Stimulated activated CD4-positive, alpha-beta T cell treated with anti-CD3 and anti-CD28 coated beads, Interleukin-1b, Interleukin-23, amount 100 ng/mL, for 4 hours (primary cell): ENCODE data around the gene GDF9.

Experiments used
- DNase-seq, 2 donors: peaks; one replicate each; pipeline ENCODE4 v3.0.0-alpha.2; 2020; ENCODE audit warnings: low read depth in 2 of 2

GDF9 gene, protein sequence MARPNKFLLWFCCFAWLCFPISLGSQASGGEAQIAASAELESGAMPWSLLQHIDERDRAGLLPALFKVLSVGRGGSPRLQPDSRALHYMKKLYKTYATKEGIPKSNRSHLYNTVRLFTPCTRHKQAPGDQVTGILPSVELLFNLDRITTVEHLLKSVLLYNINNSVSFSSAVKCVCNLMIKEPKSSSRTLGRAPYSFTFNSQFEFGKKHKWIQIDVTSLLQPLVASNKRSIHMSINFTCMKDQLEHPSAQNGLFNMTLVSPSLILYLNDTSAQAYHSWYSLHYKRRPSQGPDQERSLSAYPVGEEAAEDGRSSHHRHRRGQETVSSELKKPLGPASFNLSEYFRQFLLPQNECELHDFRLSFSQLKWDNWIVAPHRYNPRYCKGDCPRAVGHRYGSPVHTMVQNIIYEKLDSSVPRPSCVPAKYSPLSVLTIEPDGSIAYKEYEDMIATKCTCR

DNA sequence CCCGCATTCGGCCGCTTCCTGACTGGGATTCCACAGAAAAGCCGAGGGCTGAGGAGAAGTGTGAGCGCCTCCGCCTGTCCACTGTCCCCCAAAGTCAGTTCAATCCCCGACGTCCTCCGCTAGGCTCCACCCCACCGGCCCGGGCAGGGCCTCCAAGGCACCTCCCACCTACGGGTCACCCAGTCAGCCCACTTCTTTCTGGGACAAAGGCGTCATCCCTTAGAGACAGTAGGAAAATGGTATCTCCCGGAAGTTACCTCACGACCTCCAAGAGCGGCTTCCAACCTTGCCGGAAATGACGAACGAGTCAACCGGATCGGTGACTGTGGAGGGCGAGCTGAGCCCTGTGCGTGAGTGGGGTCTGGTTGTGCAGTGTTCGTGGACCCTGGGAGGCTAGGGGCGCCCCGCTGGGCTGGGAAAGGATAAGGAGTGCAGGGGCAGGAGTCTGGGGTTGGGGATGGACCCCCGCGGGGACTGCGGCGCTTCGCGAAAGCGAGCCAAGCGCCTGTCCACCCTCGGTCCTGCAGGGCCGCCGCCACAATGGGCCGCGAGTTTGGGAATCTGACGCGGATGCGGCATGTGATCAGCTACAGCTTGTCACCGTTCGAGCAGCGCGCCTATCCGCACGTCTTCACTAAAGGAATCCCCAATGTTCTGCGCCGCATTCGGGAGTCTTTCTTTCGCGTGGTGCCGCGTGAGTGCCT, at the start of gene GDF9, which contains the start of gene UQCRQ:
GDF9 (minus strand) TSS at position 128 of the 704 bp plus-strand sequence. CDS start 1,936 bp downstream, outside the sequence.
UQCRQ (plus strand) TSS at position 301 of the 704 bp plus-strand sequence; CDS start at position 541, 240 bp downstream.
- peak; percentile 77 to 82 for DNase-seq

DNA sequence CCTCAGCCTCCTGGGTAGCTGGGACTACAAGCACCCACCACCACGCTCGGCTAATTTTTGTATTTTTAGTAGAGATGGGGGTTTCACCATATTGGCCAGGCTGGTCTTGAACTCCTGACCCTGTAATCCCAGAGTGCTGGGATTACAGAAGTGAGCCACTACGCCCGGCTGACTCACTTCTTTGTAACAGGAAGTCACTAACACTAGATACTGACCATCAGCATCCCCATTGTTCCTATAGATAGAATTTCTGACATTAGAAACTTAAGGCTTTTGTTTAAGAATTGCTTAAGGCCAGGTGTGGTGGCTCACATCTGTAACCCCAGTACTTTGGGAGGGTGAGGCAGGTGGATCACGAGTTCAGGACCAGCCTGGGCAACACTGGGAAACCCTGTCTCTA, 49.4 kb upstream of the GDF9 start:
- no peak for DNase-seq

DNA sequence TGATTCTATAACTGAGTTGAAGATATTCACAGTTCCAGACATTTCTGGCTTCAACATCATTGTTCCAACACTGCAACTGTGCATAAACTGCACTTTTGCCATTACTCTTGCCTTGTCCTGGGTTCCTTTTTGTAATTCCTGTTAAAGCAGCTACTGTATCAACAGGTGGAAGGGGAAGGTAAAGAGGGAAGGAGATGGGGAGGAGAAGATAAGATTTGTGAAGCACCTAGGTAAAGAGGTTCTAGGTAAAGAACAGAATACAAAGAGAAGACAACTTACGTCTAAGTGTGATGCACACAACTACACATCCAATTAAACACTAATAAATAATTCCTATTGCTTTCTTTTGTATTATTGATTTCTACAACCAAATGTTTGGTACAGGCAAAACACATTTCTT, 43.4 kb upstream of the GDF9 start:
- no peak for DNase-seq

DNA sequence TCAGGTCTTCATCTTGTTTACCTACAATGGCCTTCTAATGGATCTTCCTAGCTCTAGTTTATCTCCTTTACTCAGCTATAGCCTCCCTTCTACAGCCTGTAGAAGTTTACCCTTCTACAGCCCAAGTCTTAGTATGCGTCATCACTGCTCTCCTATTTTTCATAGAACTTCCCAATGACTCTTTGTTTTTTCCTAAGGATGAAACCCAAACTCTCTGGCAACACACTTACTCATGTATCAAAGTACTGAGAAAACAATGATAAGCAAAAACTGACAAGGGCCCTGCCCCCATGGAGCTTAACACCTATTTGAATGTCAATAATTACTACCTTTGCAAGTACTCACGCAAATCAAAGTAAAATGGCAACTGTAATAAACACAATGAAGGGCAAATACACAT, 40.9 kb upstream of the GDF9 start:
- no peak for DNase-seq

DNA sequence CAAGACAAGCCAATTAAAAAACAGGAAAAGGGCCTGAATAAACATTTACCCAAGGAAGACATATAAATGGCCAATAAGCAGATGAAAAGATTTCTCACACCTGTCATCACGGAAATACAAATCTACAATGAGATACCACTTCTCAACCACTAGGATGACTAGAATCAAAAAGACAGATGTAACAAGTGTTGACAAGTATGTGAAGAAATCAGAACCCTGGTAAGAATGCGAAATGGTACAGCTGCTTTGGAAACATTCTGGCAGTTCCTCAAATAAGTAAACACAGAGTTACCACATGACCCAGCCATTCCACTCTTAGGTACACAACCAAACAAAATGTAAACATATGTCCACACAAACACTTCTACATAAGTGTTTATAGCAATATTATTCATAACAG, 39.7 kb upstream of the GDF9 start:
- no peak for DNase-seq

DNA sequence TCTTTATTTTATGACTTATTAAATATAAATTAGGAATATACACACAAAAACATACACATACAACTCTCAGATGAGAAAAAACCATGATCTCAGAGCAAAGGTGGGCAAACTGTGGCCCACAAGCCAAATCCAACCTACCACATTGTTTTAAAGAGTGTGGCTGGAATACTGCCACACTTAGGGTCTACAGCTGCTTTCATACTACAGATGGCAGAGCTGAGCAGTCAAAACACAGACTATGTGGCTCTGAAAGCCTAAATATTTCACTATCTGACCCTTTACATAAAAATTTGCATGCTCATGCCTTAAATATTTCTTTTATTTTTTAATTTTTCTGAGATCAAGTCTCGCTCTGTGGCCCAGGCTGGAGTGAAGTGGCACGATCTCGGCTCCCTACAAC, 35.5 kb upstream of the GDF9 start:
- no peak for DNase-seq

DNA sequence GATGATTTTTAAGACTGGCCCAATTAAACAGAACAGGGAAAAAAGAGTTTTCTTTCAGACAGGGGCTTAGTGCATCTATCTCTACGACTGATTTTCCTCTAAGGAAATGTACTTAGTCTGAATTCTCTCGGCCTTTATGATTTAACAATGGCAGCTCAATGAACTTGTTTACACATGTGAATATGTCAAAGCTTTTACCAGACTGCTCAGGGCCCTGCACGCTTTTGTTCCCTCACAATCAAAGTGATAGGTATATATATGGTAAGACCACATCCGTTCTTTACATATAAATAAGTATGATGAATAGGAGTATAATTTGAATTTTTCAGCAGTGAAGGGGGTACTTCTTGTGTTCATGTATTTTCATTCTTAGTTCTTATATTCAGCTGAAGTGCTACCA, 34.8 kb upstream of the GDF9 start:
- DNase-seq: no peak

DNA sequence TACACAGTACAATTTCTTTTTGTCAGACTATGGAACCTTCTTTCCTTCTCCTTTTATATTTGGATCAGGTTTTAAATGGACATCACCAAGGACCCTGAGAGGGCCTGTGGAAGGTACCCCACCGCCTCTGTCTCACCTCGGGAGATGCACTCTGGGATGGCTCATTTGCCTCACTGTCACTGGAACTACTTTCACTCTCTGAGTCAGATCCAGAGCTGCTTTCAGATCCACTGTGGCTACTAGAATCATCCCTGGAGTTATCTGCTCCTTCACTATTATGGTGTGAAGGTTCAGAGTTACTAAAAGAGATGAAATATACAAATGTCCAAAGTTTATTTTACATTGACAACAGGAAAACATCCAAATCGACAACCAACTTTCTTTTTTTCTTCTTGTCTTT, 31.8 kb upstream of the GDF9 start:
- DNase-seq: no peak

DNA sequence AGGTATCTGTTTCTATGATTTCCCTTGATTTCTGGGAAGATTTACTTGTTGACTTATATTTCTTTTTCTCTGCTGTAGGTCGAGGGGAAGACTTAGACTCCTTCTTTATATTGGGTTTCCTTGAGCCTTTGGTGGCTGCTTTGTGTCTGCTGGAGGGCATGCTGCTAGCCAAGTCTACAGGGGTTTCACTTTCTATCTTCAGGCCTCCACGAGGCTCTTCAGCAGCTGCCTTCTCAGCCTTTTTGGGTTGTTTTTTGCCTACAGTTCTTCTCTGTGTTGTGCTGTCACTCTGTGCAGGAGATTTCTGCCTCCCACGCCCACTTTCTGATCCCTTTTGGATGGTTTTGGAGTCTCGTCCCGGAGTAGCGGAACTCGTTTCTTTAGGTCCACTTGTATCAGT, 30.4 kb upstream of the GDF9 start:
- no peak for DNase-seq

DNA sequence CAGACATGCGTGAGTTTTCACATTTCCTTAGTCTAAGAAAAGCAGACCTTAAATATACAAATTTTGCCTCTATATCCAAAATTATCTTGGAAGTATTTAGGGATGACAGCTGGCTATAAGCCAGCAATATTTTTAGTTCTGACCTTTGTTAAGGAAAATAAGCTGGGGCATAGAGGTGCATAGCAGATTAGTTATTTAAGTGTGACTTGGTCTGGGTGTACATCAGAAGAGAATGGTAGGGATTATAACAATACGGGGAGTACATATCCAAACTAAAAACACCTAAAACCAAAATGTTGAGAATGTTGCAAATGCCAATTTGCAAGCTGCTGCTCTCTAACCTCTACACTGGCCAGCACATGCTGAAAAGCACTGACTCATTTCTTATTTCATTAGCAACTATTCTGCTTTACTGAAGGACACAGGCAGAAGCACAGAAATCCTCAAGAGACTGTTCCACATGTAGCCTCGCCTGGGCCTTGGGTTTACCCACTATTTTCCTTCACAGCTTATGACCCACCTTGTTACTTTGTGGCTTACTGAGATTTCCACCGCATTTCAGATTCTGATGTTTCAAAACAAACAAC, 29.5 kb upstream of the GDF9 start:
- no peak for DNase-seq

DNA sequence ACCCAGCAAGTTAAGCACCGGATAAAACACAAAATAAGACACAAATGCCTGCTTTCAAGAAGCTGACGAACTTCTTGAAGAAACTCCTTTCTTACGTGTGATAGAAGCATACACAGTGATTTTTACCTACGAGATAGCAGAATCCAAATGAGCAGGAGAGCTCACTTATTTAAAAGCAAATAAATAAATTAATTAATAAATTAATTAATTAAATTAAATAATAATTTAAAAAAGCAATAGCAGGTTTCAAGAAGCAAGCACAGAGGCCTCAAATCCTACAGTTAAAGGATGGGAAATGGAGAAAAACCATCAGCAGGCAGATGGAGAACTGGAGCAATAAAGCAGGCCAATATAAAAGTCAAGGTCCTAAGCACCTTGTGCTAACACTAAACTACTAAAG, 24.5 kb upstream of the GDF9 start:
- no peak for DNase-seq

DNA sequence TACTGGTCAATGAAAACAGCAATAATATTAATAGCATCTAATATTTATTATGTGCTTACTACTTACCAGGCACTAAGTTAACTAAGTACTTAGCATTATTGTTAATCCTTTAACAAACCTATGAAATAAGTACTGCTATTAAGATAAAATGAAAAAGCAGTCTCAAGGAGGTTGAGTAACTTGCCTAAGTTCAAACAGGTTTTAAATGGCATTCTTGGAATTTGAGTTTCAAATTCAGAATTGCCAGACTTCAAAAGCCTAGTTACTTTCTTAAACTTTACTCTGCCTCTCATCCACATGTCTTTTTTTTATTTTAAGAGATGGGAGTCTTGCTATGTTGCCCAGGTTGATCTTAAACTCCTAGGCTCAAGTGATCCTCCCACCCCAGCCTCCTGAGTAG, 23.2 kb upstream of the GDF9 start:
- no peak for DNase-seq

DNA sequence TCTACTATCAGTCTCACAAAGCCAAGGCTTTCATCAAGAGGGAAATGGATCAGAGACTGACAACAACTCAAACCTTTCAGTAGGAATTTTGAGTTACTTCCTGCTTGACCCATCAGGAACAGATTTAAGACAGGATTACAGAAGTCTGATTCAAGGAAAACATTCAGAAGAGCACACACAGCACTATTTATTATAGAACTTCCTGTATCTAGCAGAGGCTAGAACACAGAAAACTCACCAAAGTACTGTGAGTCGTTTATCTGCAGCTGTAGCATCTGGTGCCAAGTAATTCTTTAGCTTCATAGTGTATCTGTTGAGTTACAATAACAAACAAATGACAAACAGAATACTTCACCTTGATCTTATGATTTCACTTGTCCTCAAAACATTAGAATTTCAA, 21.0 kb upstream of the GDF9 start:
- no peak for DNase-seq

DNA sequence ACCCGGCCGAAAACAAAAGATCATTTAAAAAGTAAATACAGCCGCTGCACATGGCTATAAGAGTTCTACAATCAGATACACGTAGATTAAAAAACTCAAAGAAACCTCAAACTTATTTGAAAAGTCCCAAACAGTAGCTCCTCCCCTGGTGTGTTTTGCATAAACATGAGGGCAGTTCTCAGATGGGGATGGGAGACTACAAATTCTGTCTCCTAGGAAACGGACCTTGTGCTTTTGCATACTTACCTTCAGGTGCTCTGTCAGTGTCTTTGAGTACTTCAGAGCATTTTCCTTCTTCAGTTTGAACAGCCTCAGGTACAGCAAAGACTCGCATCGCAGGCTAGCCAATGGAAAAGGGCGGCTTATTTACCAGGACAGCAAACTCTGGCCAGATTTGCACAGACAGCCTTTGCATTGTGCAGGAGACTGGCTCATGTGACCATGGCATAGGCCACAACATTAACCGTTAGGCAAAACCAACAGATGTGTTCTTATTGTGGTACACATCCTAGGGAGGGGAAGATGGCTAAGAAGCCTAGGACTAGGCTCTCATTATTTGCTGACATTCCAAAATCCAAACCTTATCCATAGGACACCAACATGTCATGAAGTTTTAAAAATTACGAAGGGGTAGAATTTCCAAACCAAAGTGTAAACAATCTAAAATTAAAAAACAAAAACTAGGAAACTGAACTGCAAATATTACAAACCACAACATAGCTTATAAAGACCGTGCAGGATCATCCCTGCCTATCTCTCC, 20.0 kb upstream of the GDF9 start:
- DNase-seq: no peak

DNA sequence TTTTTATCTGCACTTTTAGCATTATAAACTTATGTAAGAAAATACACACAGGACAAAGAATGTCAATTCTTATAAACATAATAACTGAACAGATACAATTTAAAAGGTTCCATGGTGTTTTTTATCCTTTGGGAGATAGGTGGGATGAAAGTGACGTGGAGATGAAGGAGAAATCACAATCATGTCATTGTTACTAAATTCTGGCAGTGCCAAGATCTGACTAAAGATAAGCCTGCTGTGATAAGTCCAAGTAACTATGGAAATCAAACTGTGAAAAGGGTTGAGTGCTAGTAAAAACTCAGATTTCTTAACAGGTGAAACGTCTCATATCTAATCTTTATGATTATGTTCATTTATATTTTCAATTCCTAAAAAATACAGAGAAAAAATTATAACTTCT, 18.3 kb upstream of the GDF9 start:
- no peak for DNase-seq

DNA sequence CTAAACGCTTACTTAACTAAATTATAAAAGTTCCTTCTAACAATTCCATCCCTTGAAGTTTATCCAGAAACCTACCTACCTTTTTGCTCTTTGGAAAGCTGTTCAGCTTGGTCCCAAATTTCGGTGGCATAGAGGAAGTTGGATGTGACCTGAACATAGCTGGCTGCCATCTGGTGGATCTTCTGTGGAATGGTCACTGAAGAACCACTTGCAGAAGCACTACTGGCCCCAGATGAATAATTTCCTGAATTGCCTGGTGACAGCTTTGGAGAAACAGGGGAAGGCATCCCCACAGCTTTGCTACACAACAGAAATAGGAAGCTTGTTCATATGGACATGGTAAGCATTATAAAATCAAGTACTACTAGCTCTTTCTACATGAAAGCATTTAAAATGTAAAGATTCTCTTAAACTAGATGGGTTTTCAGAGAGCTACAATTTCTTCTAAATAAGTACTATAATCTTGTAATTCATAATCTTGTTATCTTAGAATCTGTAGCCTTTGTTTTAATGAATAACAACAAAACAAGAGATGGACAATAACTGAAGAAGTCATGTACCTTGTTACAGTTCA, 17.1 kb upstream of the GDF9 start:
- no peak for DNase-seq

DNA sequence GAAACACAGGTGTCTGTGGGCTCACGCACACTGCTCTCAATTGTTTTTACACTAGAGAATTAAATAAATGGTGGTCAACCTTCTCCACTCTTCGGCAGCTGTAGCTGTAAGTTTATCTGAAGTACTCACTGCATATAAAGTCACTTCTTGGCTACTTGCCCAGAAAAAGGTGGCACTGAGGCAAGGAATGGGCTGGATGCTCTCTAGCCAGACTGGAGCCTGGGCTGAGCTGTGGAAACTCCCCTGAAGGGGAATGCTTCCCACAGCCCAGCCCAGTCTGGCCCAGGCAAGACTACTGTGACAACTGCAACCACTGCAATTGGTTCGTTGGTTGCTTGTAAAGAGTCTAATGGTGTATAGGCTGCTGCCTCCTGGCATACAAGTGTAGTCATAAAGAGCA, 11.7 kb upstream of the GDF9 start:
- no peak for DNase-seq

DNA sequence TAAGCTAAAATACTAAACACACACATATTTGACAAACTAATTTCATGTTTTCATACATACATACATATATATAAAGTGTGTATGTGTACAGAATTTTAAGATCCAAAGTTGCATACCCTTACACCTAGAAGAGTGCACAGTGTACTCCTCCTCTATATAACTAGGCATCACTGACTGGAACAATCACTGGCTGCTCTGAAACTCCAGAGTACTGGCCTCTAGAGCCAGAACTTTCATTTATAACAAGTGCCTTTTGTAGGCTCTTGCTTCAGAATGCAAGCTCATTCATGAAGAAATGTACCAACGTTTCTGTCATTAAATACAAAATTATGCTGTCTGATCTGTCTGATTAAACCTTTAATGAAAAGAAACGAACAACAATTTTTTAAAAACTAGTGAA, 11.2 kb upstream of the GDF9 start:
- no peak for DNase-seq

DNA sequence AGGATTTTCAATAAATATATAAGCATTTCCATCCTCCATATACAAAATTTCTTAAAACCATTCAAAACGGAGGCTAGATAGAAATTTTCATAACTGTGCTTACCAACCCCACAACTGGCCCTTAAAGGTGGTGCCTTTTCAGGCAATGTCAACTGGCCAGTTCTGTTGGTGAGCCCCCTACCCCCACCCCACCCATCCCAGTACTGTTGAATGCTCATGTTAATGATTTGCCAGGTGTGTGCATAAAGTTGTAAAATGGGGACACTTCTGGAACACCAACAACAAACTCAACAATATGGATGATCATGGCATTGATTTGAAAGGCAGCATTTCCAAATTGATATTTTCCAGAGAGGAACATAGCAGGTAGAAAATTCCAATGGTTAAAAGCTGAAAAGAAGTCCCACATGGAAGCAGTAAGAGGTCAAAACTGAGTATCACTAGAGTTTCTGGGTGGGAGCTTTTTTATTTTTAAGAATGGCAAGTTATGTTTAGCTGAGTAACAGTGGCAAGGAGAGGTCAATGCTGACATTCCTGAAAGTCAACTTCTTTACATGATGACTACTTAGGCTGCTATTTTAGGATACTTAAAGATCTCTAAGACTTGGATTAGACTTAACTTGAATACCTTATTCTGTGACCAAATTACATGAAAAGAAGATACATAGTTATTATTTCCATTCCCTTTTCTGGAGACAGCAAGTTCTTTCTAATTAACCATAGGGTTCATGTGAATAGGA, 9.9 kb upstream of the GDF9 start:
- DNase-seq: no peak

DNA sequence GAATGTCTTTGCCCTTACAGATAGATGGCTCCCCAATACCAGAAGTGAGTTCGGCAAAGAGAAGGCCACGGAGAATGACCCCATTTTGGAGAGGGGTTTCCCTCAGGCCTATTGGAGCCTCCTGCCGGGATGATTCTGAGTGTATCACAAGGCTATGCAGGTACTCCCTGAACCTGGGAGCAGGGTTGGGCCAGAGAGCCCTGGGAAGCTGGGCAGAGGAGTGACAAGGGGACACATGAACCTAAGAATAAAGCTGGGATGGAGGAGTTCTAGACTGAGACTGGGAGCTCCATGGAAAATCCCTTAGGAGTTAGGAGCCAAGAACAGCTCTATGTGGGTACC, 7.6 kb upstream of the GDF9 start:
- no peak for DNase-seq
